ENCODE measurements around the gene RPS18. TPM values are rescaled to one million over a fixed set of nuclear protein-coding genes. Genes with fewer than 3 reads are reported as not detected.

RPS18 gene
- polyA plus RNA-seq, 1 of the 3 experiments (the other 2 are of a cell fraction) = 12,112 TPM

- no peak for TF ChIP-seq PBX3 (IDR thresholded peaks at IDR 0.05)
- no peak for TF ChIP-seq SMC3 (IDR thresholded peaks at IDR 0.05; ENCODE audit: low read depth, low read length)
- TF ChIP-seq TCF12 (IDR thresholded peaks at IDR 0.05) = no peak
- no peak for TF ChIP-seq CHD2 (IDR thresholded peaks at IDR 0.05; ENCODE audit: low read length, partially characterized antibody)
- TF ChIP-seq POLR2AphosphoS5 (IDR thresholded peaks at IDR 0.05; ENCODE audit: low read depth, low read length) = no peak
These were observed 36.6 kb upstream of the RPS18 start (continued) for GRCh38 chr6:33235221-33235634.

- POLR2A ChIA-PET = interaction anchor here (1.4 kb wide), 1 partner anchor 12 kb away, joined by 5 read pairs; no protein-coding TSS in a partner anchor
- Histone ChIP-seq H3K4me3 (ENCODE audit: low read depth in 2 of 2, low read length in 1 of 2) (no peak overlapping the region), H4K20me1 (ENCODE audit: insufficient read depth) (no peaks in the 10 kb centered on the region), H3K79me2 (ENCODE audit: insufficient read depth) (no peaks in the 10 kb centered on the region), H3K9me2 (no peaks in the 10 kb centered on the region), H3K36me3 (replicated peaks in 1 of 2; ENCODE audit: control insufficient read depth in 1 of 2, insufficient read depth in 2 of 2, low read length in 1 of 2) (no peaks in the 10 kb centered on the region), H3K27ac (ENCODE audit: low read depth in 2 of 2, low read length in 1 of 2) (no peak overlapping the region), H2AFZ (ENCODE audit: low read depth) (no peak overlapping the region), H3K27me3 (ENCODE audit: insufficient read depth) (peaks cover 79% of the 10 kb centered on the region), H3K4me1 (ENCODE audit: control insufficient read depth in 1 of 2, insufficient read depth in 2 of 2, low read depth in 1 of 2, low read length in 1 of 2) (no peaks in the 10 kb centered on the region; a peak in 1 of 4 replicates), H3K9me3 (no peaks in the 10 kb centered on the region), H3F3A (replicated peaks; ENCODE audit: insufficient read depth) (no peaks in the 10 kb centered on the region), H3K9ac (no peak overlapping the region), H3K4me2 (no peak overlapping the region)
- CTCF ChIA-PET = interaction anchor here (1.1 to 9.1 kb wide), 3 partner anchors 12 to 75 kb away, joined by 6 to 68 read pairs (median 7); no protein-coding TSS in a partner anchor
- TF ChIP-seq PBX3 (IDR thresholded peaks at IDR 0.05) = no peak
- no peak for TF ChIP-seq TEAD4 (IDR thresholded peaks at IDR 0.05; ENCODE audit: borderline replicate concordance, insufficient read depth)
- TF ChIP-seq FOXJ3 (CRISPR knock-in tag; IDR thresholded peaks at IDR 0.05) = no peak
- TF ChIP-seq USF1 (IDR thresholded peaks at IDR 0.05; ENCODE audit: borderline replicate concordance, low read depth) = no peak
- TF ChIP-seq ZBTB33 (IDR thresholded peaks at IDR 0.05; ENCODE audit: borderline replicate concordance, low read depth) = no peak
- TF ChIP-seq POLR2AphosphoS5 (IDR thresholded peaks at IDR 0.05; ENCODE audit: low read depth, low read length) = no peak
- TF ChIP-seq RFX5 (IDR thresholded peaks at IDR 0.05; ENCODE audit: low read length) = no peak
- TF ChIP-seq YY1 (IDR thresholded peaks at IDR 0.05; ENCODE audit: low read depth) = no peak
- no peak for TF ChIP-seq USF2 (IDR thresholded peaks at IDR 0.05; ENCODE audit: borderline replicate concordance, low read depth, low read length)
- TF ChIP-seq CHD2 (IDR thresholded peaks at IDR 0.05; ENCODE audit: low read length, partially characterized antibody) = no peak
- TF ChIP-seq SIN3A (IDR thresholded peaks at IDR 0.05; ENCODE audit: borderline replicate concordance, low read depth, low read length) = no peak
- no peak for TF ChIP-seq FOXM1 (IDR thresholded peaks at IDR 0.05; ENCODE audit: low read depth)
- no peak for TF ChIP-seq RAD21 (IDR thresholded peaks at IDR 0.05; ENCODE audit: low read length)
- no peak for TF ChIP-seq TCF12 (IDR thresholded peaks at IDR 0.05)
- no peak for TF ChIP-seq FOSL2 (IDR thresholded peaks at IDR 0.05; ENCODE audit: borderline replicate concordance, low read depth)
- TF ChIP-seq JUND (IDR thresholded peaks at IDR 0.05) = no peak
- TF ChIP-seq REST (IDR thresholded peaks at IDR 0.05; ENCODE audit: low read depth, low read length) = no peak
- no peak for DNase-seq
These were observed 35.5 kb upstream of the RPS18 start for GRCh38 chr6:33236328-33236727.
